GM19238 (cell line): ENCODE data around the gene SLC35F3.
"Not testable (repeated sequence)": the region's sequence is repeated elsewhere in the genome, so short reads cannot be mapped to it uniquely, and the experiment has no call there.

Experiments used
- DNase-seq: peaks from one replicate; pipeline ENCODE4 v3.0.0; 2011; ENCODE audit warnings: low spot score; ENCODE audit not compliant: insufficient read length

Gene SLC35F3

DNA sequence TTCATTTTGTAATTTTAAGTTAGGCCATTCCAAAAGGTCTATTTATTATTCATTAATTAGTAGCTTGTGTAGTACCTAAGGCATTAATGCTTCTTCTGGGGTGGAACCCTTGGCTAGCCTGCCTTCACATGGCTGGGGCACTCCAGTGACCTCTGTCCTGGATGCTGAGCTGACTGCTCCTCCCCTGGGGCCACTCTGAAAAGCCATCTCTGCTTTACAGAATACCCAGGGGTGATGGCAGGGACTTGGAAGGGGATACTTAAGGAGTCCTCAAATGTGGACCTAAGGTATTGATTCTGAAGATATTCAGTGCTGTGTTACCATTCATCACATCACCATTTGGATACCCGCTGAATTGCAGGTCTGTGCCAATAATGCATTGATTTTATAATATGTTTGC, 281.0 kb downstream of the SLC35F3 start:
- DNase-seq: no peak

DNA sequence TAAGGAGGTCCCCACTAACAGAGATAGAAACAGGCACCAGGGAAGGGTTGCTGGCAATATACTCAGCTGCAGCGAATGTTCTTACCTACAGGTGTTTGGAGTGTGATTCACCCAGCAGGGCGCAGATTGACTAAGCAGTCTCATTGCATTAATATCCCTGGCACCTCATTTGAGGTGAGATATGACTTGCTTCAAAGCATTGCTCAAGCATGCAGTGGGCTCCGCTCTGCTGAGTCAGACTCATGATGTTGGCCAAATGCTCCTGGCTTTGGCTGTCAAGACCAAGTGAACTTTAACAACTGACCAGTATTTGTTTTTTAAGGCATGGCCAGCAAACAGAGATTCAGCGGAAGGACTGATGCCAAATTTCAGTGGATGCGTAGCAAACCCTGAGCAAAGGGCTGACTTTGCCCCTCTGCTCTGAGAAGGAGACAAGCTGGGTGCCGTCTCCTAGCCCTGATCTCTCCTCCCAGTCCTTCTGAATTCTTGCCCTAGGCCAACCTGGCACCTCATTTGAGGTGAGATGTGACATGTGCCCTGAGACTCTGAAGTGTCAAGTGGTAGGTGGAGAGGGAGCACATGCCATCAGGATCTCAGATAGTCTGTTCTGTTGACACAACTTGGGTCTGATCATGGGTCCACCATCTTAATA, 281.7 kb downstream of the SLC35F3 start:
- no peak for DNase-seq

- no peak for DNase-seq
These were observed 283.9 kb downstream of the SLC35F3 start for GRCh38 chr1:234188454-234188792.

GRCh38 chr1:234197839-234198238, 293.4 kb downstream of the SLC35F3 start:
- DNase-seq: no peak

- DNase-seq: no peak
These were observed 295.1 kb downstream of the SLC35F3 start for GRCh38 chr1:234199476-234200127.

GRCh38 chr1:234200566-234200965, 296.1 kb downstream of the SLC35F3 start:
- DNase-seq: no peak

- no peak for DNase-seq
These were observed 297.1 kb downstream of the SLC35F3 start for GRCh38 chr1:234201600-234201999.

GRCh38 chr1:234205966-234206365, 301.5 kb downstream of the SLC35F3 start:
- DNase-seq: no peak

- DNase-seq: no peak
These were observed 302.3 kb downstream of the SLC35F3 start for GRCh38 chr1:234206651-234207284.

GRCh38 chr1:234208351-234208750, 303.9 kb downstream of the SLC35F3 start:
- DNase-seq: no peak

- DNase-seq: no peak
These were observed 304.3 kb downstream of the SLC35F3 start for GRCh38 chr1:234208791-234209190.

DNA sequence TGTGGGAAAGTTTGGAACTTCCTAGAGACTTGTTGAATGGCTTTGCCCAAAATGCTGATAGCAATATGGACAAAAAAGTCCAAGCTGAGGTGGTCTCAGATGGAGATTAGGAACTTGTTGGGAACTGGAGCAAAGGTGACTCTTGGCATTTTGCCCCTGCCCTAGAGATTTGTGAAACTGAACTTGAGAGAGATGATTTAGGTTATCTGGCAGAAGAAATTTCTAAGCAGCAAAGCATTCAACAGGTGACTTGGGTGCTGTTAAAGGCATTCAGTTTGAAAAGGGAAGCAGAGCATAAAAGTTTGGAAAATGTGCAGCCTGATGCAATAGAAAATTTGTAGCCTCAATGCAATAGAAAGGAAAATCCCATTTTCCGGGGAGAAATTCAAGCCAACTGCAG, 306.0 kb downstream of the SLC35F3 start:
- DNase-seq: not testable (repeated sequence)

GRCh38 chr1:234211855-234212254, 307.4 kb downstream of the SLC35F3 start:
- DNase-seq: not testable (repeated sequence)

DNA sequence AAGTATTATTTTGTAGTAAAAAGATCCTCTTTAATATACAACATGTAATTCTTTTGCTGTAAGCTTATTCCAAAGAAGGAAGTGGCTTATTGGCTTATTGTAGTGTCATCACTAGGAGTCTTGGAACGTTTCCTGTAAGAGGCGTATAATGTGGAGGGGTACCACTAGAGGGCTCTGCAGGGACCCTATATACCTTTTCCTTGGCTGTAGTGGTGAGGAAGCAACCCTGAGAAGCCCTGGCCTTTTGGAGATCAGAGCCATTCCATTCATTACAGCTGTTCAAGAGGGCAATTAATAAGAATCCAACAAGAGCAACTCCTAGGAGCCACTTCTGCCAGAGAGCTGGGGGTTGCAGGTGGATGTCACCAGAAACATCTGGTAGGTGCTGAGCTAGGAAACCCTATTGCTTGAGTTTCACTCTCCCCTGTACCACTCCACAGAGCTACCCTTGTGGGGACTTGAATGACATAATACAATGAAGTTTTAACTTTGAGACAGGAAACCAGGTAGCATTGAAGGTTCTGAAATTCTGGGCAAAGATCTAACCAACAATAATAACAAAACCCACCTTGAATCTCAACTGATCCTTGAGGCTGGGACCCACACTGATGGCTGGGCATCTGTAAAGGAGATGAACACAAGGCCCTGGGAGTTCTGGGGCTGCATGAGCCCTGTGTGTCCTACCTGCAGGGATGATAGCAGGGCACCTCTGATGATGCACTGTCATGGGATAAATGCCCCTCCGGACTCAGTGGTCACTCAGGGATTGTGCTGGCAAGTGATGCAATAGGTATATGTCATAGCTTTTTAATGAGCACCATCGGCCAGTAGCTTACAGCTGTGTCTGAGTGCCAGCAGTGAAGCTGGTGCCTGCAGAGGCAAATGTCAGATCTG, 308.5 kb downstream of the SLC35F3 start:
- DNase-seq: peak; percentile 49

DNA sequence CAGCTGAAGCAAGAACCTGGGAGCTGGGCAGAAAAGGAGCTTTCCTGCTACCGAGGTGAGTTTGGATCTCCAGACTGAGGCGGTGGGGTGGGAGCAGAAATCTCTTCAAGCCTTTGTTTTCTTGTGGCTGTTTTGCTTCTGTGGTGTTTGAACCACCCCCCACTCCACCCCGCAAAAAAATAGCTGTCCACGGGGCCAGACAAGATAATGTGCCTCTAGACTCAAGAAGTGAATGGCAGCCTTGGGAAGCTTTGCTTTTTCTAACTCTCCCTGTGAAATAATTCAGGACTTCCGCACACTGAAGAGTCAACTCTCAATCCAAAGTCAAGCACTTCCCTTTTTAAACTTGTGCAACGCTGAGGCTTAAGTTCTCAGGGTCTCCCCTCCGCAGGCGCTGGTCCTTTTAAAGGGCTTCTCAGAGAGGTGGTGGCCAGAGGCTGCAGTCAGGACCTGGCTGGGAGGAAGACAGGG, 309.2 kb downstream of the SLC35F3 start:
- no peak for DNase-seq

DNA sequence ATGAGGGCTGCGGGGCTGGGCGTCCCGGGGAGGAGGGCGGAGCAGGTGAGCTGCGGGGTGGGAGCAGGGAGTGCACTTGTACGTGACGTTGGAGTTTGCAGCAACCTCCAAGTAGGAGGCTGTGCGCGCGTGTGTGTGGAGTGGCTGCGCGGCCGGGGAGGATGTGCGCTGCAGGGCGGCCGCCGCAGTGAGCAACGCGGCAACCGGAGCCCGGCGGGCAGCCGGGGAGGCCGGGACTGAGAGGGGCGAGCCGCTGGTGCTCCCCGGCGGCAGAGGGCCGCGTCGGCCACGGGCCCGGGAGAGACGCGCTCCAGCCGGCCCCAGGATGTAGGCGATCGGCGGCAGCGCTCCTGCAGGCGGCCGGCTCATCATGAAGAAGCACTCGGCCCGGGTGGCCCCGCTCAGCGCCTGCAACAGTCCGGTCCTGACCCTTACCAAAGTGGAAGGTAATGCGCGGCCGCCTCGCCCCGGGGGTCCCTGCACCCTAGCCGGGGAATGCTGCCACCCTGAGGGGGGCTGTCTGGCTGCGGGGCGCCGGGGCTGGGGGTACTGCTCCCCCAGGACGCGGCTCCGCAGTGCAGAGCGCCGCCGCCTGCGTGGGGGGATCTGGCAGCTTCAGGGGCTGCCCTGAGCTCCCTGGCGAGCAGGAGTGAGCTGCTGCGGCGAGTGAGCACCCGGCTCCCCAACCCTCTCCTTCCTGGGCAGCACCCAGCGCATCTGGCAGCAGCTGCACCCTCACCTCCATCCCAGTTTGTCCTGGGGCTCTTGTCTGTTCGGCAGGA, 309.8 kb downstream of the SLC35F3 start:
- DNase-seq: peak; percentile 34

- DNase-seq: no peak
These were observed 310.7 kb downstream of the SLC35F3 start for GRCh38 chr1:234214911-234215892.

DNA sequence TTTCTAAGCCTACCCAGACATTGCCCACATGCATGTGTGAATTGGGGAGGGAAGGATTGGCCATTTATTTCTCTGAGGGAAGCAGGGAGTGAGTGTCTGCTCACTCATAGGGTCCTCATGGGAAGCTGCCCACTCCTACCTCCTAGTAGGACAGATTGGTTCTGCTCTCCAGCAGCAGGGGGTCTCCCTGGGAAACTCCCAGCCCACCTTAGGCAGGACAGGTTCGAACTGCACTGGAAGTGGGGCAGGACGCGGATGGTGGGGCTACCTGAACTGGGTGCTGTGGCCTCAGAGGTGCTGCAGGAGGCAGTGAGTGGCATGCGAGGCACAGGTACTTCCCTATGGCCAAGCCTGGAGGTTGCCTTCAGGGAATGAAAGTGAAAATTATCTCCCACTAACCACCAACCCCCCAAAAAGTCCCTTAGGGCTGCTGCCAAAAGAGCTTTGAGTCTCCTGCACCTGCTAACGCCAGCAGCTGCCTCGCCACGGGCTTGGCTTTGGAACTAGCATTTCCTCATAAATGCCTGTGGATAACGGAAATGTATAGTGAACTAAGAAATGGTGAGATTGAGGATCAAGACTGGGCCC, 311.7 kb downstream of the SLC35F3 start:
- DNase-seq: peak; percentile 46

GRCh38 chr1:234217316-234217840, 312.9 kb downstream of the SLC35F3 start:
- no peak for DNase-seq
